HTERT RPE-1 (cell line): ENCODE measurements around the gene TSKU.

Experiments used
- in situ Hi-C: fragments of 300-500 bp; cut with MboI; formaldehyde crosslinking; loops from 4 replicates; pipeline ENCODE4 v1.14.3; 2020; ENCODE audit warnings: low sequenced_read_pairs

The TSKU gene

GRCh38 chr11:76769645-76770586 lies 13.2 kb upstream of the TSKU start:
- in situ Hi-C loops = no loop called here

- in situ Hi-C loops = no loop called here
Measured at GRCh38 chr11:76770642-76771445, 12.3 kb upstream of the TSKU start.

- in situ Hi-C loops = no loop called here
Measured at GRCh38 chr11:76771446-76772099, 11.6 kb upstream of the TSKU start.

GRCh38 chr11:76772100-76772782 lies 10.9 kb upstream of the TSKU start:
- in situ Hi-C loops = no loop called here

GRCh38 chr11:76772783-76773106 lies 10.4 kb upstream of the TSKU start:
- in situ Hi-C loops = no loop called here

GRCh38 chr11:76773921-76774361 lies 9.2 kb upstream of the TSKU start:
- in situ Hi-C loops = no loop called here

- in situ Hi-C loops = no loop called here
Measured at GRCh38 chr11:76776472-76776871, 6.7 kb upstream of the TSKU start.

GRCh38 chr11:76777305-76777704 lies 5.9 kb upstream of the TSKU start:
- in situ Hi-C loops = no loop called here

GRCh38 chr11:76777876-76778275 lies 5.3 kb upstream of the TSKU start:
- in situ Hi-C loops = no loop called here

- in situ Hi-C loops = no loop called here
Measured at GRCh38 chr11:76778874-76779273, 4.3 kb upstream of the TSKU start.

GRCh38 chr11:76781046-76781801 lies 1.9 kb upstream of the TSKU start:
- in situ Hi-C loops = no loop called here

GRCh38 chr11:76781807-76782530 lies 1.2 kb upstream of the TSKU start:
- in situ Hi-C loops = no loop called here

GRCh38 chr11:76782531-76783293 lies 444 bp upstream of the TSKU start:
- in situ Hi-C loops = no loop called here

GRCh38 chr11:76783896-76784813 lies 999 bp downstream of the TSKU start:
- in situ Hi-C loops = no loop called here

GRCh38 chr11:76785513-76785912 lies 2.4 kb downstream of the TSKU start:
- in situ Hi-C loops = no loop called here

GRCh38 chr11:76786016-76786415 lies 2.9 kb downstream of the TSKU start:
- in situ Hi-C loops = no loop called here

- in situ Hi-C loops = no loop called here
Measured at GRCh38 chr11:76786441-76787014, 3.4 kb downstream of the TSKU start.
